Activated CD8-positive, alpha-beta memory T cell treated with anti-CD3 and anti-CD28 coated beads for 24 hours (primary cell): ENCODE data around the gene TUFT1.
"Not testable (repeated sequence)": the region's sequence is repeated elsewhere in the genome, so short reads cannot be mapped to it uniquely, and the experiment has no call there.

ENCODE experiments used
- DNase-seq: peaks from one replicate; pipeline ENCODE4 v3.0.0-alpha.2; 2020

The TUFT1 gene

GRCh38 chr1:151581921-151582320 lies 41.8 kb downstream of the TUFT1 start:
- DNase-seq, result no peak

DNA sequence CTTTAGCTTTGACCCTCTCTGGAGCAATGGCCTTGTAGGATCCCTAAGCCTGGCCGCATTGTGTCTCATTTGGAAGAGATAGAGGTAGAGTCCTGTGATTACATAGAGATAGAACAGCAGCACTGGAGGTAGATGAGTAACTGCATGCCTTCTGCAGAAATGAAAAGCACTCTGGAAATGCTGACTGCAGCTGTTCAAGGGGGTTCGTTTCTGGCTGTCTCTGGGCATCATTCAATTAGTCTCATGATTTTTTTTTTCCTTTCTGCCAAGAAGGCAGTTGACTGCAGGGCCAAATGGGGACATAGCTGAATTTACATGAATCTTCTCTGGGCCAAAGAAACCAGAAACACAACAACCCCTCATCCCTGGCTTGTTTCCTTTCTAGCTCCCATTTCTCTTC lies 43.7 kb downstream of the TUFT1 start:
- no peak for DNase-seq

- no peak for DNase-seq
Observed at GRCh38 chr1:151584278-151584677, 44.2 kb downstream of the TUFT1 start.

DNA sequence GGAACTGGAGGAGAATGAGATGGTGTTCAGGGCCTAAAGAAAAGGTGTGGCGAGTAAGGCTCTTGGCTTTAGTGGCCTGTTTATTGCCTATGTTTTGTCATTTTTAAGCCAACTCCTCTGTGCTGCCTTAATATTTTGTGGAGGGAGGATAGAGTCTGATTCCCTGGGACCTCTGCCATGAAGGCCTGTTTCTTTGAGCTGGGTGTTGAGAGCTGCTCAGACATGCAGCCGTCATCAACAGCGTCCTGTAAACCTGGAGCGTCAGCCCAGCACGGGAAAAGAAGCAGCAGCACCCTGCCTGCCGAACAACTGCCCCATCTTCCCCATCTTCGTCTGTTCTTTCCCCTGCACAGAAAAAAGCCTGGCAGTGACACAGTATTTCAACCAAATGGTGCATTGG lies 44.7 kb downstream of the TUFT1 start:
- no peak for DNase-seq

DNA sequence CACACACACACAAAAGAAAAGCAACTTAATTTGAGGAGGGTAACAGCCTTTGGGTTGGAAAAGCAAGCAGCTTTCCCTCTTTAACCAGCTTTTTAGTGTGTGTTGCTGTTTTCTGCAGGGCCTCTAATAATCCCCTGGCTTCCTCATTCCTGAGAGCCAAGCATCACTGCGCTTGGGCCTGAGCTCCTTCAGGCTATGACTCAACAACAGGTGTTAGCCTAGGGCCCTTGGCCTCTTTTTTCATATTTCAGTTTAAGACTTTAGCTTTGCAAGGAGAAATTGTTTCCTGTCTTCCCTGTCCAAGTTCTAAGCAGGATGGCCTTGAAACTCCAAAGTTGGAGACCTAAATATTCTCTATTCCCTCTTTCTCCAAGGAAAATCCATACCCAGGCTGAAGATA lies 45.5 kb downstream of the TUFT1 start:
- no peak for DNase-seq

DNA sequence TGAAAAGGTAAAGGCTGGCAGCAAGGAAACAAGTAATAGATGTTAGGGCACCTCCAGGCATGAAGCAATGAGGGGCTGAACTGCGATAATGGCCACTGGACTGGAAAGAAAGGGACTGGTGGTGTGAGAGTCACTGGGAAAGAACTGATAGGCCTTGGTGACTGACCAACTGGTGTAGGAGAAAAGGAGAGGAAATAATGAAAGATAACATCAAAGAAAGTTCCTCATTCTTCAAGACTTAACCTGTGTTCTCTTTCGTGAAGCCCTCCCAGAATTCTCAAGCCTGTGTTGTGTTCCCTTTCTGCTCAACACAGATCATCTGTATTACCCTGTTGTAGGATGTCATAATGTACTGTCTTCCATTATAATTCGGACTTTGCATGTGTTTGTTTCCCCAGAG lies 50.9 kb downstream of the TUFT1 start:
- no peak for DNase-seq

DNA sequence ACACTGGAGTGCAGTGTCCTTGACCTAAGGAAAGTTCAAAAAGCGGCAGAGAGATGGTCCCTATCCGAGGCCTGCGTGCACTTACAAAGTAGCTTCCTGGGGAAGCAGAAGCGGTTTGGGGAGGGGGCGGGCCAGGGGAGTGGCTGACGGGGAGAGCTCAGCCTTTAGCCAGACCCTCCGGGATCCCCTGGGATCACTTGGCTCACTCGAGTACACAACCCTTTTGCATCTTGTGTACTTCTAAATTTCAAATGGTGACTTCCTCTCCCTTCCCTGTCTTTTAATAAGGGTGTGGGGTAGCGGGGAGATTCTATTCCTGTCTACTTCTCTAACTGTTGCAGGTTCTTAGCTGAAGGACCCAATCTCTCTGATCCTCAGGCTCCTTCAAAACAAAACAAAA lies 53.6 kb downstream of the TUFT1 start:
- no peak for DNase-seq

- DNase-seq, result peak; percentile 90
Observed at GRCh38 chr1:151594143-151594625, 54.1 kb downstream of the TUFT1 start.

DNA sequence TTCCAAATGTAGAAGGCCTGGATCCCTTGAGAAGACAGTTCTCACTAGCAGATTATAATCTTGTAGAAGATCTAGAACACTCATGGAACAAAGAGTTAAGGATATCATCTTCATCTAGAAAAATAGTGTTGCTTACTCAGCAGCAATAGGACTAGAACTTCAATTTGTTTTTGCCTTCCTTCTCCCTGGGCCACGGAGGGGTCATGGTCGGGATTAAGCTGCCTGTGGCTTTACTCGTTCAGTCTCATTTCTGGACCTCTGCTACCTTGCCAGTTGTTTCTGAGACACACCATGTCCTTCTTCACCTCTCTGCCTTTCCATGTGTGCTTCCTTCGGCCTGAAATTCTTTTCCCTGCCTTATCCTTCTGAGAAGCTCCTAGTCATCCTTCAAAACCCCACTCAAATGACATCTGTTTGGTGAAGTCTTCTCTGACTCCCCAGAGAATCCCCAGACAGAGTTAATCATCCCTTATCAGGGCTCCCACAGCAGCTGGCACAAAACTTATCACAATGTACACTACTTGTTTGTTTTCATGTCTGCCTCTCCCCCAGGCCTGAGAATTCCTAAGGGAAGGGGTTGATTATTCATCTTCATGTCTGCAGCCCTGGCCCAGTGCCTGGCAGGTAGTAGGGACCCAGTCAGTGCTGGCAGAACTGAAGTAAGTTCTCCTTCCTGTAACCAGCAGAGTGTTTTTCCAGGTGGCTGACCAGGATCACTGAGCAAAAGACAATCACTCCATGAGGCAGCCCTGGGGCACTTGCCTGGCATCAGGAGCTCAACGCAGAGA lies 56.3 kb downstream of the TUFT1 start:
- DNase-seq, result no peak

- not testable (repeated sequence) for DNase-seq
Observed at GRCh38 chr1:151602550-151602949, 62.4 kb downstream of the TUFT1 start.

DNA sequence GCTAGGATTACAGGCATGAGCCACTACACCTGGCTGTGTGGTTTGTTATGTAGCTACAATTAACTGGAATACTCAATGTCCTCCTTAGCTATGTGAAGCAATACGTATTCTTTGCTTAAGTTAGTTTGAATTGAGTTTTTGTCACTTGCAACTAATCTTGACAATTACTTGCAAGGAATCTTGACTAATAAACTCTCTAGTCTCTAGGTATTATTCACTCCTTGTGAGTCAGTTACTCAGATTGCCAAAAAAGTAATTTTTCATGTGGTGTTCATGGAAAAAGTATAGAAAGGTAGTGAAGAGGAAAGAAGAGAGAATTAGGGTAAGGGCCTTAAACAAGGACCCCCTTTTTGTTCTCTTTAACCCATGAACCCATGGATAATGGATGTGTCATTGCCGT lies 64.2 kb downstream of the TUFT1 start:
- DNase-seq, result no peak

DNA sequence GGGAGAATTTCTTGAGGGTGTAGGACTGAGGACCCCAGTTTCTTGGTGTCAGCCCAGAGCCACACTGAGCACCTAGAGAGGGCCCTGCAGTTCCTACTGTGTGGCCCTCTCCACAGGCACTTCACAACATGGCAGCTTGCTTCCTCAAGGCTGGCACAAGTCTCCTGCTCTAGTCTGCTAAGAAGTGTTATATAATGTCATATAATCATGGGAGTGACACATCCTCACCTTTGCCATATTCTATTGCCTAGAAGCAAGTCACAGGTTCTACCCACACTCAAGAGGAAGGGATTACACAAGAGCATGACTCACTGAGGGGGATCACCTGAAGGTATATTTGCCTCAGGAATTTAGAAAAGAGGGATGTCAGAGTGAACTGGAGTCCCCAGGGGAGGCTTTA lies 66.3 kb downstream of the TUFT1 start:
- DNase-seq, result no peak

- DNase-seq, result no peak
Observed at GRCh38 chr1:151606857-151607256, 66.7 kb downstream of the TUFT1 start.

GRCh38 chr1:151610142-151610541 lies 70.0 kb downstream of the TUFT1 start:
- DNase-seq, result no peak

DNA sequence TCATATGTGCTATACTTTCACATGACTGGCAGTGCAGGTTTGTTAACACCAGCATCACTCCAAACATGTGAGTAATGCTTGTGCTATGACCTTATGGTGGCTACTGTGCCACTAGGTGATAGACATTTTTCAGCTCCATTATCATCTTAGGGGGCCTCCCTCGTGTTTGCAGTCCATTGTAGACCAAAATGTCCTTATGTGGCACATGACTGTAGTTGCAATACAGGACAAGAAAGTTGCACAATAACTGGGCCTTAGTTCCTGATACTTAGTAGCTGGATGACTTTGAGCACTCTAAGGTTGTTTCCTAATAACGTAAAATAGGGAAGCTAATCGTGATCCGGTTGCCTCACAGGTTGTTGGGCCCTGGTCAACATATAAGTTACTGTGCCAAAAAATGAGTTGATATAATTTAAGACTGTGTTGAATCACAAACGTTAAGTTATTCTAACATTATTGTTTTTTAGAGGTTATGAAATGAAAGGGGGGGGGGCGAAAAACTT lies 71.2 kb downstream of the TUFT1 start:
- DNase-seq, result no peak

DNA sequence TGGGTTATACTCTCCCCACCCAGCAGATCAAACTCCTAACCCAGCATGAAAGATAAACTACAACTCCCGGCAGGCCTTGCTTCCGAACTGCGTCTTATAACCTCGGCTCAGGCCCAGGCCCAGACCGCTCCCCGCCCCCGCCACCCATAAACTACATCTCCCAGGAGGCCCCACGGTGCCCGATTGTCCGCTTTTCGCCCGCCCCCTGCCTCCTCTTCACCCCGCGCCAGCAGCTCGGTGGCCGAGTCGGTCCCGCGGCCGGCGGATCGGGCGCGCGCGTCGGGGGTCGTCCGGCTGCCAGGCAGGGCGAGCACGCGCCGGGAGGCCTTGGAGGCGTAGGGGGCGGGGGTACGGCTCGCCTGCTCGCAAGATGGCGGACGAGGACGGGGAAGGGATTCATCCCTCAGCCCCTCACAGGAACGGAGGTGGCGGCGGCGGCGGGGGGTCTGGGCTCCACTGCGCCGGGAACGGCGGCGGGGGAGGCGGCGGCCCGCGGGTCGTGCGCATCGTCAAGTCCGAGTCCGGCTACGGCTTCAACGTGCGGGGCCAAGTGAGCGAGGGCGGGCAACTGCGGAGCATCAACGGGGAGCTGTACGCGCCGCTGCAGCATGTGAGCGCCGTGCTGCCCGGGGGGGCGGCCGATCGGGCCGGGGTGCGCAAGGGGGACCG lies 71.9 kb downstream of the TUFT1 start, which contains the start of gene SNX27:
SNX27 (plus strand) TSS at position 219 of the 669 bp plus-strand sequence; CDS start at position 371, 152 bp downstream.
- peak; percentile 94 for DNase-seq

GRCh38 chr1:151612501-151613281 lies 72.6 kb downstream of the TUFT1 start:
- no peak for DNase-seq

DNA sequence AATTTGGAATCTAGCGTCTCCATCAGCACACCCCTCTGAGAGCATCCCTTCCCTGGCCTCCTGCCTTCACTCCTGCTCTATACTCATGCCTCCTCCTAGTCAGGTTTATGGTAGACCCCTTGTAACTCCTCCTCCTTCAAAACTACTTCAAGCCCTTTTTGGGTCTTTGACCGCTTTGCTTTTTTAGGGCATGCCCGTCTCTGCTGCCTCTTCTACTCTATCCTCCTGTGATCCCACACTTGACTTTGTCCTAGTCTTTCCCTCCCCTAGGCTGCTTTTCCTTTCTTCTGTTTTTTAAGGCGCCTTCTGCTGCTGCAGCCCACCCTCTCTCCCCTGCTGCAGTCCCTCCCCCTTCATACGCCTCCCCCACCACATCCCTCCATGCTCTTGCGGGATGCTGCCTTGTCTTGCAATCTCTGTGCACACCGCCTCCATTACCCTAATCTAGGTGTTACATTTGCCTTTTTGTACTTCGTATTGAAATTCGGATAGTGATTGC lies 73.2 kb downstream of the TUFT1 start:
- no peak for DNase-seq

DNA sequence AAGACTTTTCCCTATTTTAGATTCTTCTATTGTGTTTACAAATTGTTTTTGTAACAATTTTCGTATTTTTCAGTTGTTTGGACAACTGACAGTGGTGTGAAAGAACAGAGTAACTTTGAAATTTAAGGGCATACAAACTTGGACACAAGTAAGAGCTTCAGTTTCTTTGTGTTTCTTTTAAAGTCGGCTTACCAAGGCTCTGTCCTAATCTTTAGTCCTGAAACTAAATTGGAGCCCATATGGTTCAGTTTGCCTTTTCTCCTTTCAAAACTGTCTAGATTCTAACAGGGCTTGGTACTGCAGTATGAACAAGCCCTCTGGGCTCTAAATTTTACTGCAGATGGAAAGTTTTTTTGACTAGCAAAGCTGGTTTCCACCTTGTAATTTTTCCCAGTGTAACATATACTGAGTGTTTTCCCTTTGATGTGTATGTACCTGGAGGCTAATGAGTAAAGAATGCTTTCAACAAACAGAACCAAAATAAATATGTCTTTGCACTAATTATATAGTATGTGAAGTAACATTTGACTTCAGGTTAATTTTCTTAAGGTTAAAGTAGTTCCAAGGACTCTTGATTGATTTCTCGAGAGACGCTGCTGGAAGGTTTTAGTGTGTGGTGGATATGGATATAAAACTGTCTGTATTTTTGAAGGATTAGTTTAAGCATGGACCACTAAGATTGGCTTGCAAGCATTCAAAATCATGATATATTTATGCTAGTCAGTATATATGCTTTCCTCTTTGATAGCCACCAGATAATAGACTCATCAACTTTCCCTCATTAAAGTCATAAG lies 75.8 kb downstream of the TUFT1 start:
- DNase-seq, result no peak

DNA sequence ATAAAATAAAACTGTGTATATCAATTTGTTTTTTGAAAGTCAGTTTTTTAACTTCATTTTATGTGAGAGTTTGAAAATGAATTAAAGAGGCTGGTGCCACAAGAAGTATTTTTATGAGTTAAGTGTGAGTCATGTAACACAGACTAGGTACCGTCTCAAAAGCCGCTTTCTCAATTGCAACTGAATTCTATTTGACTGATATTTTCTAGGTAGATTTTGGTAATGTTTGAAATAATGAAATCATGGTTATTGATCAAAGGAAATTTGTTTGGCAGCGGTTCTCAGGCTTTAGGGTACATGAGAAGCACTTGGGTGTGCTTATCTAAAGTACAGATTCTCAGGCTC lies 76.4 kb downstream of the TUFT1 start:
- no peak for DNase-seq

- DNase-seq, result no peak
Observed at GRCh38 chr1:151618003-151618402, 77.9 kb downstream of the TUFT1 start.

DNA sequence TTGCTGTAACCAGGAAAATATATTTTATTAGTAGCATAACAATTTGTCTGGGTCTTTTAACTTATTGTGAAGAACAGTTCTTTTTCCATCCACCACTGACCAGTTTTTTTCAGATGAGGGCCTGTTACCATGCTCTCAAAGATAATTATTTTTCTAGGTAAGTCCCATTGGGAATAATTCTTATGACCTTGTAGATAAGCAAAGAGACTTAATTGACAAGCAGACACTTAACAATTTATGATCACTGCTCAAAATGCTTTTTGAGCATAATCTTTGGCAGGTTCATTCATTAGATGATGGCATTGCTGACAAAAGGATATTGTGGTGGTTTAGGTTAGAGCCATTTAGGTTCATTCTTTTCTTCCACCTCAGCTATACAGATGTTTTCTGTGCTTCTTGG lies 78.4 kb downstream of the TUFT1 start:
- DNase-seq, result no peak
